H1 (cell line): ENCODE results near the gene TIAM2.

Source experiments
- CTCF ChIP-seq, 3 experiments: IDR thresholded peaks; 1 replicate in 2 of 3; 2 replicates in 1 of 3; pipeline versions ENCODE4 v1.5.1 to v1.6.1; 2011; ENCODE audit warnings: low read length in 3 of 3, mild to moderate bottlenecking in 3 of 3, inconsistent platforms in 2 of 3, low read depth in 1 of 3, moderate library complexity in 1 of 3; ENCODE audit not compliant: insufficient read depth in 1 of 3; ENCODE audit errors: control extremely low read depth in 1 of 3
- E2F6 ChIP-seq: IDR thresholded peaks from 2 replicates; pipeline ENCODE4 v1.6.1; 2012; ENCODE audit warnings: inconsistent platforms
- KDM1A ChIP-seq: fragments of 200-600, 300-600 bp; sonication (generic); IDR thresholded peaks from 2 replicates; pipeline ENCODE4 v1.7.1; 2016; ENCODE audit warnings: mild to moderate bottlenecking, low read length, borderline replicate concordance
- POLR2A ChIP-seq, 2 experiments: IDR thresholded peaks; 1 replicate in 1 of 2; 2 replicates in 1 of 2; pipeline ENCODE4 v1.6.1; 2011; ENCODE audit warnings: low read depth in 2 of 2, low read length in 2 of 2, mild to moderate bottlenecking in 2 of 2; ENCODE audit errors: control extremely low read depth in 1 of 2
- RAD21 ChIP-seq, 2 experiments: IDR thresholded peaks in 1 of 2; conservative IDR thresholded peaks in 1 of 2; 2 replicates each; pipeline ENCODE4 v1.6.1; 2011; ENCODE audit warnings: low read depth in 2 of 2, low read length in 2 of 2, improper control_type of control experiment in 1 of 2, inconsistent platforms in 1 of 2, mild to moderate bottlenecking in 1 of 2, moderate library complexity in 1 of 2
- SIN3A ChIP-seq, 2 experiments: IDR thresholded peaks in 1 of 2; conservative IDR thresholded peaks in 1 of 2; 2 replicates each; pipeline ENCODE4 v1.6.1; 2011 to 2012; ENCODE audit warnings: low read length in 2 of 2, improper control_type of control experiment in 1 of 2, low read depth in 1 of 2, mild to moderate bottlenecking in 1 of 2
- TEAD4 ChIP-seq: IDR thresholded peaks from 2 replicates; pipeline ENCODE4 v1.6.1; 2012; ENCODE audit warnings: low read depth, low read length, inconsistent platforms, mixed read lengths

- TF ChIP-seq TEAD4 (no peak), POLR2A (IDR thresholded peaks at IDR 0.05; ENCODE audit: control extremely low read depth in 1 of 2, low read depth in 2 of 2, low read length in 2 of 2) (no peak), KDM1A (no peak), E2F6 (no peak), RAD21 (IDR thresholded peaks at IDR 0.05 in 1 of 2, conservative IDR thresholded peaks at IDR 0.05 in 1 of 2; ENCODE audit: low read depth in 2 of 2, low read length in 2 of 2) (no peak), SIN3A (conservative IDR thresholded peaks at IDR 0.05 in 1 of 2, IDR thresholded peaks at IDR 0.05 in 1 of 2; ENCODE audit: low read depth in 1 of 2, low read length in 2 of 2) (no peak), CTCF (IDR thresholded peaks at IDR 0.05; ENCODE audit: control extremely low read depth in 1 of 3, insufficient read depth in 1 of 3, low read depth in 1 of 3, low read length in 3 of 3) (no peak)
Measured at GRCh38 chr6:155141512-155141911, 146.4 kb downstream of the TIAM2 start.
